AG08396 (cell line): ENCODE measurements around the gene DUSP1.
"Not testable (repeated sequence)": the region's sequence is repeated elsewhere in the genome, so short reads cannot be mapped to it uniquely, and the experiment has no call there.

Experiments used
- DNase-seq: peaks from one replicate; pipeline ENCODE4 v3.0.0; 2012; ENCODE audit warnings: low spot score, mixed read lengths

Gene DUSP1

GRCh38 chr5:172770675-172771438 lies at the start of gene DUSP1:
DUSP1 (minus strand) TSS chr5:172771195; CDS start chr5:172770952, 243 bp downstream.
- peak; percentile 99 for DNase-seq

GRCh38 chr5:172820046-172820767 lies 49.2 kb upstream of the DUSP1 start:
- DNase-seq, result no peak

- no peak for DNase-seq
Measured at GRCh38 chr5:172819569-172819968, 48.6 kb upstream of the DUSP1 start.

- DNase-seq, result no peak
Measured at GRCh38 chr5:172818081-172818480, 47.1 kb upstream of the DUSP1 start.

GRCh38 chr5:172817664-172818063 lies 46.7 kb upstream of the DUSP1 start:
- DNase-seq, result no peak

GRCh38 chr5:172816925-172817562 lies 46.0 kb upstream of the DUSP1 start:
- DNase-seq, result peak; percentile 71

GRCh38 chr5:172815631-172816030 lies 44.6 kb upstream of the DUSP1 start:
- DNase-seq, result no peak

GRCh38 chr5:172810996-172811395 lies 40.0 kb upstream of the DUSP1 start:
- not testable (repeated sequence) for DNase-seq

- DNase-seq, result no peak
Measured at GRCh38 chr5:172809774-172810173, 38.8 kb upstream of the DUSP1 start.

- DNase-seq, result no peak
Measured at GRCh38 chr5:172807766-172808311, 36.8 kb upstream of the DUSP1 start.

GRCh38 chr5:172806897-172807672 lies 36.1 kb upstream of the DUSP1 start:
- no peak for DNase-seq

- no peak for DNase-seq
Measured at GRCh38 chr5:172805736-172806255, 34.8 kb upstream of the DUSP1 start.

GRCh38 chr5:172805018-172805683 lies 34.2 kb upstream of the DUSP1 start:
- DNase-seq, result no peak

- DNase-seq, result no peak
Measured at GRCh38 chr5:172802567-172803176, 31.7 kb upstream of the DUSP1 start.

- no peak for DNase-seq
Measured at GRCh38 chr5:172802112-172802511, 31.1 kb upstream of the DUSP1 start.

- DNase-seq, result peak; percentile 82
Measured at GRCh38 chr5:172801179-172801671, 30.2 kb upstream of the DUSP1 start.

- DNase-seq, result peak; percentile 82
Measured at GRCh38 chr5:172800088-172800551, 29.1 kb upstream of the DUSP1 start.

GRCh38 chr5:172799416-172799815 lies 28.4 kb upstream of the DUSP1 start:
- no peak for DNase-seq

- peak; percentile 71 for DNase-seq
Measured at GRCh38 chr5:172798422-172799215, 27.6 kb upstream of the DUSP1 start.
